HL-60 (cell line): ENCODE measurements around the gene SERPINE1.

Source experiments
- DNase-seq, 2 experiments: peaks; one replicate each; pipeline ENCODE4 v3.0.0-alpha.2; 2010 to 2020; ENCODE audit warnings: low read depth in 1 of 2, low spot score in 1 of 2
- H3K27ac ChIP-seq: fragments of 250-450 bp; sonication (Bioruptor Pico); replicated peaks from 2 replicates; pipeline ENCODE4 v1.5.1; 2020; ENCODE audit warnings: mild to moderate bottlenecking, moderate library complexity
- H3K27me3 ChIP-seq: fragments of 250-450 bp; sonication (Bioruptor Pico); 2 replicates; pipeline ENCODE4 v1.5.1; 2021; ENCODE audit warnings: mild to moderate bottlenecking, moderate library complexity; ENCODE audit not compliant: insufficient read depth, poor library complexity, severe bottlenecking
- H3K4me3 ChIP-seq: replicated peaks from 2 replicates; pipeline ENCODE4 v1.5.1; 2011; ENCODE audit warnings: mild to moderate bottlenecking, control low read depth, low read length; ENCODE audit not compliant: insufficient read depth
- GABPA ChIP-seq: IDR thresholded peaks from 2 replicates; pipeline ENCODE4 v1.6.1; 2012; ENCODE audit warnings: low read depth
- POLR2AphosphoS5 ChIP-seq: IDR thresholded peaks from 2 replicates; pipeline ENCODE4 v1.6.1; 2012; ENCODE audit warnings: low read depth
- REST ChIP-seq: IDR thresholded peaks from 2 replicates; pipeline ENCODE4 v1.6.1; 2012; ENCODE audit warnings: low read depth; ENCODE audit not compliant: insufficient replicate concordance
- SPI1 ChIP-seq: IDR thresholded peaks from 2 replicates; pipeline ENCODE4 v1.6.1; 2012; ENCODE audit warnings: low read depth, mild to moderate bottlenecking, borderline replicate concordance
- TF ChIP-seq, protein P1 (sequence below): IDR thresholded peaks from one replicate; pipeline ENCODE4 v1.5.1; 2011; ENCODE audit warnings: low read length, control low read depth, inconsistent platforms; ENCODE audit not compliant: insufficient read depth

Gene SERPINE1

GRCh38 chr7:101140339-101140699, 13.4 kb downstream of the SERPINE1 start:
- TF ChIP-seq SPI1 = no peak
- TF ChIP-seq REST = no peak
- no peak for TF ChIP-seq GABPA
- no peak for TF ChIP-seq POLR2AphosphoS5
- TF ChIP-seq, protein P1, sequence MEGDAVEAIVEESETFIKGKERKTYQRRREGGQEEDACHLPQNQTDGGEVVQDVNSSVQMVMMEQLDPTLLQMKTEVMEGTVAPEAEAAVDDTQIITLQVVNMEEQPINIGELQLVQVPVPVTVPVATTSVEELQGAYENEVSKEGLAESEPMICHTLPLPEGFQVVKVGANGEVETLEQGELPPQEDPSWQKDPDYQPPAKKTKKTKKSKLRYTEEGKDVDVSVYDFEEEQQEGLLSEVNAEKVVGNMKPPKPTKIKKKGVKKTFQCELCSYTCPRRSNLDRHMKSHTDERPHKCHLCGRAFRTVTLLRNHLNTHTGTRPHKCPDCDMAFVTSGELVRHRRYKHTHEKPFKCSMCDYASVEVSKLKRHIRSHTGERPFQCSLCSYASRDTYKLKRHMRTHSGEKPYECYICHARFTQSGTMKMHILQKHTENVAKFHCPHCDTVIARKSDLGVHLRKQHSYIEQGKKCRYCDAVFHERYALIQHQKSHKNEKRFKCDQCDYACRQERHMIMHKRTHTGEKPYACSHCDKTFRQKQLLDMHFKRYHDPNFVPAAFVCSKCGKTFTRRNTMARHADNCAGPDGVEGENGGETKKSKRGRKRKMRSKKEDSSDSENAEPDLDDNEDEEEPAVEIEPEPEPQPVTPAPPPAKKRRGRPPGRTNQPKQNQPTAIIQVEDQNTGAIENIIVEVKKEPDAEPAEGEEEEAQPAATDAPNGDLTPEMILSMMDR = no peak
- no peak for DNase-seq
- Histone ChIP-seq H3K27ac (no peak overlapping the region), H3K27me3 (no peaks in the 10 kb centered on the region), H3K4me3 (no peak overlapping the region)

GRCh38 chr7:101140746-101141382, 14.0 kb downstream of the SERPINE1 start:
- Histone ChIP-seq H3K27me3 (no peaks in the 10 kb centered on the region), H3K27ac (no peak overlapping the region), H3K4me3 (no peak overlapping the region)
- no peak for DNase-seq
- no peak for TF ChIP-seq SPI1

GRCh38 chr7:101151908-101152651, 25.2 kb downstream of the SERPINE1 start:
- DNase-seq = no peak
- TF ChIP-seq REST = no peak
- TF ChIP-seq GABPA = no peak
- no peak for TF ChIP-seq POLR2AphosphoS5
- no peak for TF ChIP-seq SPI1
- TF ChIP-seq, protein P1 = no peak
- H3K4me3 ChIP-seq = no peak overlapping the region
- no peaks in the 10 kb centered on the region for H3K27me3 ChIP-seq
- no peak overlapping the region for H3K27ac ChIP-seq

DNA sequence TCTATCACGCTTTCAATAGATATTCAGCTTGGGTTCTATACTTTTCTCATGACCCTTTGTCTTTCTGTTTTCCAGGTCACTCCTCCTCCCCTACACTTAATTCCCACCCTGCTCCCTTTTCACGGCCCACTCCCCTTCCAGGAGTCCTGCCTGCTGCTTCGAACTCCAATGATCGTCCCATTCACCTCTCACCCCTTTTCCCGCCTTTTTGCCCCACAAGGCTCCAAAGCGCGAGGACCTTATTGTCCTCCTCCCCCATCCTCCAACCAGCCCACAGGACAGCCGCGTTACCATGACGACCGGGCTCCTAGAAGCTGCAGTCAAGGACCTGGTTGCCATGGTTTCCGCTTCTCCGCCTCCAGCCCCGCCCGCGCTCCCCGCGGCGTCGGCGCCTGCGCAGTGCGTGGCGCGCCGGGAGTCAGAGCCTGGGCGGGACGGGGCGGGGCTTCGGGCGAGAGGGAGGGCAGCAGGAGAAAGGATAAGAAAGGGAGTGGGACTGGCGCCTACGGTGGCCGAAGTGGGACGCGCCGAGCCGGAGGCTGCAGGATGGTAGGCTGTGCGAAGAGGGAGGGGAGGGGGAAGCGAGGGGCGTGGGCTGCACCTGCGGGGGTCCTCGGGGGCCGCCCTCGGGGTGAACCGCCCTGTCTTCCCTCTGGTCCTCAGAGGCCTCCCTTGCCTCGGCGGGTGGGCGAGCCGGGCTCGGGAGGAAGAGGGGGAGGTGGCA, 27.2 kb downstream of the SERPINE1 start, which contains the start of gene AP1S1:
Gene AP1S1, plus strand, starts transcription at position 508 of the 724 bp plus-strand sequence. Its CDS starts 39 bp downstream, at position 547.
- no peaks in the 10 kb centered on the region for H3K27me3 ChIP-seq
- no peak for TF ChIP-seq SPI1
- TF ChIP-seq REST = no peak
- 0 out of 2 replicates have a peak, but pooled peaks have one; percentile 24 for TF ChIP-seq POLR2AphosphoS5
- TF ChIP-seq, protein P1 = no peak
- peak; percentile 90 to 94 for DNase-seq
- H3K27ac ChIP-seq = peak within 1 kb of the TSS; percentile 41
- H3K4me3 ChIP-seq = peak within 1 kb of the TSS; percentile 97
